Astrocyte of the cerebellum (primary cell): ENCODE results near the gene SPATA31C1.

Experiments
- DNase-seq: peaks from one replicate; pipeline ENCODE4 v3.0.0-alpha.2; 2011; ENCODE audit warnings: low read depth
- H3K4me3 ChIP-seq: 2 replicates; pipeline ENCODE4 v1.5.1; 2011; ENCODE audit warnings: mild to moderate bottlenecking, low read depth, low read length, moderate library complexity
- CTCF ChIP-seq: IDR thresholded peaks from 2 replicates; pipeline ENCODE4 v1.5.1; 2012; ENCODE audit warnings: low read length, low read depth, moderate library complexity, mild to moderate bottlenecking; ENCODE audit errors: missing control alignments
- in situ Hi-C: cut with HindIII; loops from 2 replicates; pipeline ENCODE4 v1.10.0; 2017; ENCODE audit warnings: low sequenced_read_pairs

The SPATA31C1 gene

GRCh38 chr9:87889065-87889881 lies 28.5 kb upstream of the SPATA31C1 start:
- no peak for TF ChIP-seq CTCF
- in situ Hi-C loops, result no loop called here
- no peak for DNase-seq
- no peak overlapping the region for H3K4me3 ChIP-seq

- no peak overlapping the region for H3K4me3 ChIP-seq
- in situ Hi-C loops, result no loop called here
- DNase-seq, result no peak
- TF ChIP-seq CTCF, result no peak
Observed at GRCh38 chr9:87889882-87890252, 27.9 kb upstream of the SPATA31C1 start.

- no peak for DNase-seq
- in situ Hi-C loops, result no loop called here
- no peak overlapping the region for H3K4me3 ChIP-seq
- no peak for TF ChIP-seq CTCF
Observed at GRCh38 chr9:87890837-87891236, 26.9 kb upstream of the SPATA31C1 start.

- TF ChIP-seq CTCF, result no peak
- in situ Hi-C loops, result no loop called here
- no peak for DNase-seq
- H3K4me3 ChIP-seq, result no peak overlapping the region
Observed at GRCh38 chr9:87891754-87892153, 26.0 kb upstream of the SPATA31C1 start.

GRCh38 chr9:87892956-87893355 lies 24.8 kb upstream of the SPATA31C1 start:
- no peak for TF ChIP-seq CTCF
- DNase-seq, result no peak
- H3K4me3 ChIP-seq, result no peak overlapping the region
- in situ Hi-C loops, result no loop called here

GRCh38 chr9:87894998-87895625 lies 22.6 kb upstream of the SPATA31C1 start:
- peak; percentile 5 for TF ChIP-seq CTCF
- H3K4me3 ChIP-seq, result no peak overlapping the region
- DNase-seq, result no peak
- in situ Hi-C loops, result no loop called here
